ENCODE data around the gene MBD2. TPM values are rescaled to one million over a fixed set of nuclear protein-coding genes. Genes with fewer than 3 reads are reported as not detected.

The MBD2 gene
- 20.1 and 26.7 TPM in 2 replicates for total RNA-seq

DNA sequence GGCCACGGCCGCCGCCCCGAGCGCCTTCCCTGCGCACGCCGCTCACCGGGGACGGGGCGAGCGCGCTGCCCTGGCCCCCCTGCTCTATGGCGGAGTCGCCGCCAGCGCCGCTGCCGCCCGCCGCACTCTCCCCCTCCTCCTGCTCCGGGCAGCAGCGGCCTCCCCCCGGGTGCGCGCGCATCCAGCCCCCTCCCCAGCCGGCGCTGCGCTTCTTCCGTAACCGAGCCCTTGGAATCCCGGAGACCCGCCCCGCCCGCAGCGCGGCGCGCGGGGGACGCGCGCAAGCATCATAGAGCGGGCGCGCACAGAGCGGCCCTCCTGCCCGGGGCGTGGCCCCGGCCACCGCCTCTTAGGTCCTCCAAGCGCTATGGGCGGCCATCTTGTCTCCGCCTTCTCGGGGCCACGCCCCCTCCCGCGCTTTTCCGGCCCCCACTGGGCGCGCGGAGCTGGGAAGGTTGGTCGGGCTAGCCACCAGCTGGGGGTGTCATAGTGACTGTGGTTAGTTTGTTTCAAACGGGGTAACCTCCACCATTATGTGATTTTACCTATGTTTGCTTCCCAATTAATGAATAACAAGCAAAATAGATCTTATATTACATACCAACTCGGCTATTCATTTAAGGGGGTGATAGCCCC lies at the start of gene MBD2:
Gene MBD2, minus strand, starts transcription at position 291 of the 636 bp plus-strand sequence. Its CDS starts 110 bp downstream, at position 181.
- Histone ChIP-seq H3K4me3 (ENCODE audit: low read depth, low read length) (peak within 1 kb of the TSS; percentile 89), H3K27me3 (ENCODE audit: control insufficient read depth, insufficient read depth, low read length) (no peaks in the 10 kb centered on the region), H3K36me3 (ENCODE audit: control insufficient read depth, insufficient read depth, low read length) (no peaks in the 10 kb centered on the region)
- TF ChIP-seq, protein P1, sequence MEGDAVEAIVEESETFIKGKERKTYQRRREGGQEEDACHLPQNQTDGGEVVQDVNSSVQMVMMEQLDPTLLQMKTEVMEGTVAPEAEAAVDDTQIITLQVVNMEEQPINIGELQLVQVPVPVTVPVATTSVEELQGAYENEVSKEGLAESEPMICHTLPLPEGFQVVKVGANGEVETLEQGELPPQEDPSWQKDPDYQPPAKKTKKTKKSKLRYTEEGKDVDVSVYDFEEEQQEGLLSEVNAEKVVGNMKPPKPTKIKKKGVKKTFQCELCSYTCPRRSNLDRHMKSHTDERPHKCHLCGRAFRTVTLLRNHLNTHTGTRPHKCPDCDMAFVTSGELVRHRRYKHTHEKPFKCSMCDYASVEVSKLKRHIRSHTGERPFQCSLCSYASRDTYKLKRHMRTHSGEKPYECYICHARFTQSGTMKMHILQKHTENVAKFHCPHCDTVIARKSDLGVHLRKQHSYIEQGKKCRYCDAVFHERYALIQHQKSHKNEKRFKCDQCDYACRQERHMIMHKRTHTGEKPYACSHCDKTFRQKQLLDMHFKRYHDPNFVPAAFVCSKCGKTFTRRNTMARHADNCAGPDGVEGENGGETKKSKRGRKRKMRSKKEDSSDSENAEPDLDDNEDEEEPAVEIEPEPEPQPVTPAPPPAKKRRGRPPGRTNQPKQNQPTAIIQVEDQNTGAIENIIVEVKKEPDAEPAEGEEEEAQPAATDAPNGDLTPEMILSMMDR (IDR thresholded peaks at IDR 0.05; ENCODE audit: insufficient read depth, low read length, poor library complexity, severe bottlenecking): peak; percentile 23
- DNase-seq (ENCODE audit: low read depth): peak; percentile 53

DNA sequence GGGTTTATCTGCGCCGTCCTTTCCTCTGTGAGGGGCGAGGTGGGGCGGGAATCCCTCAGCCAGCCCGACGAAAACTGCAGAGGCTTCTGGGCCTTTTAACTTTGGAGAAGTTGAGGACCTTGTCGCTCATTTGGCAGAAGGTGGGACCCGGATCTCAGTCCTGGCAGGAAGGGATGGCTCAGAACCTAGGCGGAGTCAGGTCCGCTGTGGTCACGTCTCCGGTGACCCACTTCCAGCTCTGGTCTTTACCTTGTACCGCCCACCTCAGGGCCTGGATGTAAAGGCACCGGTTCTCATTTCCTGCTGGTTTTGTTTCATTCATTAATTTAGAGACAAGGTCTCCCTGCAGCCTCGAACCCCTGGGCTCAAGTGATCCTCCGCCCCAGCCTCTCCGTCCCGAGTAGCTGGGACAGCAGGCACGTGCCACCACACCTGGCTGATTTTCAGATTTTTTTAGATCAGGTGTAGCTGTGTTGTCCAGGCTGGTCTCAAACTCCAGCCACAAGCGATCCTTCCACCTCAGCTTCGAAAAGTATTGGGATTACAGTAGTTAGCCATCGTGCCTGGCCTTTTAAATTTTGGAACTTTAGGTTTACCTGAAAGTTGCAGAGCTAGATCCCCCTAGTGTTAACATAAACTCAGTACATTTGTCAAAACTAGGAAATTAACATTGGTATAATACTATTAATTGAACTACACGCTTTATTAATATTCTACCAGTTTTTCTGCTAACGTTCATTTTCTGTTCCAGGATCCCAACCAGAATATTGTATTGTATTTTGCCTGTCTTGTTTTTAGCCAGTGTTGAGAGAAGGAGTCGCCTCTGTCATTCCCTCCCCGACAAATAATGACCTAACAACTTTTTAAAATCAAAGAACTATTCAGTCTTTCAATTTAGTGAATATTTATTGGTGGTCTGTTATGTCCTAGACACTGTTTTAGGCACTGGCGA lies 45.7 kb upstream of the MBD2 start:
- no peaks in the 10 kb centered on the region for H3K27me3 ChIP-seq (ENCODE audit: control insufficient read depth, insufficient read depth, low read length)
- DNase-seq (ENCODE audit: low read depth): no peak
- H3K4me3 ChIP-seq (ENCODE audit: low read depth, low read length): peak overlapping the region; percentile 65
- H3K36me3 ChIP-seq (ENCODE audit: control insufficient read depth, insufficient read depth, low read length): no peaks in the 10 kb centered on the region
- TF ChIP-seq, protein P1 (IDR thresholded peaks at IDR 0.05; ENCODE audit: insufficient read depth, low read length, poor library complexity, severe bottlenecking): peak; percentile 47

GRCh38 chr18:54268751-54269150 lies 44.3 kb upstream of the MBD2 start:
- no peaks in the 10 kb centered on the region for H3K27me3 ChIP-seq (ENCODE audit: control insufficient read depth, insufficient read depth, low read length)
- H3K4me3 ChIP-seq (ENCODE audit: low read depth, low read length): peak overlapping the region; percentile 65
- H3K36me3 ChIP-seq (ENCODE audit: control insufficient read depth, insufficient read depth, low read length): no peaks in the 10 kb centered on the region
- no peak for DNase-seq (ENCODE audit: low read depth)
- TF ChIP-seq, protein P1 (IDR thresholded peaks at IDR 0.05; ENCODE audit: insufficient read depth, low read length, poor library complexity, severe bottlenecking): no peak

DNA sequence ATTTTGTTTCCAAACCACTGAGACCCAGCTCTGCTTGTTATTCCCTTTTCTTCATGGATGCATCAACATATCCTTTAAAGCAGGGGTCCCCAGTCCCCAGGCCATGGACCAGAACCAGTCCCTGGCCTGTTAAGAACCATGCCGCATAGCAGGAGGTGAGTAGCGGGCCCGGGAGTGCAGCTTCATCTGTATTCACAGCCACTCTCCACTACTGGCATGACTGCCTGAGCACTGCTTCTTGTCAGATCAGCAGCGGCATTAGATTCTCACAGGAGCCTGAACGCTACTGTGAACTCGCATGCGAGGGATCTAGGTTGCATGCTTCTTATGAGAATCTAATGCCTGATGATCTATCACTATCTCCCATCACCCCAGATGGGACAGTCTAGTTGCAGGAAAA lies 43.2 kb upstream of the MBD2 start:
- H3K36me3 ChIP-seq (ENCODE audit: control insufficient read depth, insufficient read depth, low read length): no peaks in the 10 kb centered on the region
- no peaks in the 10 kb centered on the region for H3K27me3 ChIP-seq (ENCODE audit: control insufficient read depth, insufficient read depth, low read length)
- DNase-seq (ENCODE audit: low read depth): no peak
- no peak overlapping the region for H3K4me3 ChIP-seq (ENCODE audit: low read depth, low read length)
- TF ChIP-seq, protein P1 (IDR thresholded peaks at IDR 0.05; ENCODE audit: insufficient read depth, low read length, poor library complexity, severe bottlenecking): no peak

- DNase-seq (ENCODE audit: low read depth): no peak
- H3K4me3 ChIP-seq (ENCODE audit: low read depth, low read length): no peak overlapping the region
- TF ChIP-seq, protein P1 (IDR thresholded peaks at IDR 0.05; ENCODE audit: insufficient read depth, low read length, poor library complexity, severe bottlenecking): no peak
- H3K36me3 ChIP-seq (ENCODE audit: control insufficient read depth, insufficient read depth, low read length): no peaks in the 10 kb centered on the region
- H3K27me3 ChIP-seq (ENCODE audit: control insufficient read depth, insufficient read depth, low read length): no peaks in the 10 kb centered on the region
Measured at GRCh38 chr18:54263904-54264336, 39.5 kb upstream of the MBD2 start.
